Upper lobe of left lung (tissue), 6 donors: ENCODE data around the gene DNER. TPM values are rescaled to one million over a fixed set of nuclear protein-coding genes. Genes with fewer than 3 reads are reported as not detected.
A peak's percentile ranks its signal among the peaks of the same experiment; 100 is the strongest.

Source experiments
- ATAC-seq, 2 donors: fragments of 200-7000 bp; cut with Tn5 transposase; one replicate each; pipeline ENCODE4 v1.9.1; 2022; ENCODE audit warnings: mild to moderate bottlenecking in 2 of 2, moderate library complexity in 2 of 2; ENCODE audit not compliant: low FRiP score in 2 of 2
- DNase-seq, 2 donors: peaks; one replicate each; pipeline ENCODE4 v3.0.0-alpha.2; 2019 to 2020
- H3K27ac ChIP-seq, 4 donors: fragments of 200-600 bp; sonication (generic); one replicate each; pipeline ENCODE4 v1.5.1; 2016 to 2019
- H3K27me3 ChIP-seq, 4 donors: fragments of 200-600 bp; sonication (generic); one replicate each; pipeline ENCODE4 v1.5.1; 2017 to 2019
- H3K36me3 ChIP-seq, 4 donors: fragments of 200-600 bp; sonication (generic); one replicate each; pipeline ENCODE4 v1.5.1; 2016 to 2019
- H3K4me1 ChIP-seq, 4 donors: fragments of 200-600 bp; sonication (generic); one replicate each; pipeline ENCODE4 v1.5.1; 2018 to 2019
- H3K4me3 ChIP-seq, 4 donors: fragments of 200-600 bp; sonication (generic); one replicate each; pipeline ENCODE4 v1.5.1; 2017 to 2019; ENCODE audit warnings: mild to moderate bottlenecking in 2 of 4, moderate library complexity in 1 of 4
- H3K9me3 ChIP-seq, 4 donors: fragments of 200-600 bp; sonication (generic); one replicate each; pipeline ENCODE4 v1.5.1; 2018 to 2019
- CTCF ChIP-seq, 6 experiments: fragments of 450-650 bp in 4 of 6; fragments of 200-600 bp in 2 of 6; sonication (generic) in 2 of 6; IDR thresholded peaks; one replicate each; pipeline ENCODE4 v1.5.1; 2016 to 2019; ENCODE audit warnings: antibody characterized with exemption in 6 of 6
- EP300 ChIP-seq, 4 donors: sonication (generic); formaldehyde crosslinking; IDR thresholded peaks; one replicate each; pipeline ENCODE4 v1.5.1; 2017; ENCODE audit warnings: antibody characterized with exemption in 4 of 4, control low read depth in 2 of 4
- POLR2A ChIP-seq, 4 donors: fragments of 450-650 bp; IDR thresholded peaks; one replicate each; pipeline ENCODE4 v1.5.1; 2016 to 2017; ENCODE audit warnings: antibody characterized with exemption in 4 of 4, mild to moderate bottlenecking in 2 of 4
- POLR2AphosphoS5 ChIP-seq, 2 donors: sonication (generic); formaldehyde crosslinking; IDR thresholded peaks; one replicate each; pipeline ENCODE4 v1.5.1; 2017; ENCODE audit warnings: antibody characterized with exemption in 2 of 2
- WGBS, 2 donors: methylation state at CpG; one replicate each; pipeline ENCODE4 v1.1.5; 2017 to 2018; 5-methylcytosine and 5-hydroxymethylcytosine counted together
- total RNA-seq, 6 donors: library from RNA; depleted of rRNA in 4 of 6; stranded (reverse); fragments of >200 nt in 4 of 6; gene quantifications; one replicate each; pipeline versions ENCODE4 v1.1.0 to v1.2.1, GENCODE V29; 2016 to 2021
- donor health status: DM: no; HTN: no; CAD: no; lungs with moderate emphysema.
- donor health status: DM: no; HTN: yes; CAD: no; lungs with severe emphysema.

Gene DNER
- total RNA-seq, 6 donors from 2014 or later, result 0.31 to 2.1 (median 0.98) TPM

- Histone ChIP-seq H3K9me3 (no peaks in the 10 kb centered on the region), H3K27me3 (no peaks in the 10 kb centered on the region), H3K4me3 (no peak overlapping the region), H3K36me3 (no peaks in the 10 kb centered on the region), H3K4me1 (no peaks in the 10 kb centered on the region), H3K27ac (no peak overlapping the region)
- ATAC-seq, result no peak
- no peak for TF ChIP-seq EP300 (IDR thresholded peaks at IDR 0.05)
- no peak for TF ChIP-seq CTCF (IDR thresholded peaks at IDR 0.05)
- no peak for TF ChIP-seq POLR2AphosphoS5 (IDR thresholded peaks at IDR 0.05)
- no peak for TF ChIP-seq POLR2A (IDR thresholded peaks at IDR 0.05)
- 77 to 81% methylated on average over 4 of the region's 4 CpGs for WGBS, 2 donors
- DNase-seq, result no peak
These were observed 313.0 kb downstream of the DNER start for GRCh38 chr2:229401171-229401865.

- ATAC-seq, result no peak
- TF ChIP-seq POLR2A (IDR thresholded peaks at IDR 0.05) (no peak), EP300 (IDR thresholded peaks at IDR 0.05) (no peak), CTCF (IDR thresholded peaks at IDR 0.05) (no peak), POLR2AphosphoS5 (IDR thresholded peaks at IDR 0.05) (no peak)
- DNase-seq, result no peak
- Histone ChIP-seq H3K4me3 (no peak overlapping the region), H3K36me3 (no peaks in the 10 kb centered on the region), H3K9me3 (no peaks in the 10 kb centered on the region), H3K4me1 (peaks cover 0 to 4% (median 2%) of the 10 kb centered on the region in 4 donors), H3K27ac (no peak overlapping the region), H3K27me3 (no peaks in the 10 kb centered on the region)
- 86 to 95% methylated on average over 4 of the region's 4 CpGs for WGBS, 2 donors
These were observed 320.4 kb downstream of the DNER start for GRCh38 chr2:229393926-229394325.

GRCh38 chr2:229392196-229392595 is 322.2 kb downstream of the DNER start:
- WGBS, 2 donors, result 47 to 56% methylated on average over 2 of the region's 2 CpGs
- H3K4me3 ChIP-seq, result no peak overlapping the region
- peaks cover 0 to 4% (median 2%) of the 10 kb centered on the region in 4 donors for H3K4me1 ChIP-seq
- H3K9me3 ChIP-seq, result no peaks in the 10 kb centered on the region
- H3K27me3 ChIP-seq, result no peaks in the 10 kb centered on the region
- ATAC-seq, result peak in 1 of 2 donors; percentile 59
- DNase-seq, result no peak
- no peak for TF ChIP-seq EP300 (IDR thresholded peaks at IDR 0.05)
- no peak for TF ChIP-seq CTCF (IDR thresholded peaks at IDR 0.05)
- TF ChIP-seq POLR2A (IDR thresholded peaks at IDR 0.05), result no peak
- TF ChIP-seq POLR2AphosphoS5 (IDR thresholded peaks at IDR 0.05), result no peak
- H3K27ac ChIP-seq, result peak overlapping the region in 3 of 4 donors; percentile 15 to 74 (median 45)
- H3K36me3 ChIP-seq, result no peaks in the 10 kb centered on the region

- peaks cover 0 to 5% (median 4%) of the 10 kb centered on the region in 4 donors for H3K9me3 ChIP-seq
- peaks cover 0 to 4% (median 2%) of the 10 kb centered on the region in 4 donors for H3K4me1 ChIP-seq
- peak overlapping the region in 1 of 4 donors; percentile 35 for H3K27ac ChIP-seq
- H3K4me3 ChIP-seq, result no peak overlapping the region
- no peaks in the 10 kb centered on the region for H3K27me3 ChIP-seq
- no peak for ATAC-seq
- WGBS, 2 donors, result 74 to 77% methylated on average over 4 of the region's 4 CpGs
- H3K36me3 ChIP-seq, result no peaks in the 10 kb centered on the region
- DNase-seq, result no peak
- TF ChIP-seq EP300 (IDR thresholded peaks at IDR 0.05), result no peak
- no peak for TF ChIP-seq CTCF (IDR thresholded peaks at IDR 0.05)
- TF ChIP-seq POLR2A (IDR thresholded peaks at IDR 0.05), result no peak
- no peak for TF ChIP-seq POLR2AphosphoS5 (IDR thresholded peaks at IDR 0.05)
These were observed 325.6 kb downstream of the DNER start for GRCh38 chr2:229388731-229389130.

GRCh38 chr2:229387866-229388265 is 326.5 kb downstream of the DNER start:
- Histone ChIP-seq H3K4me3 (no peak overlapping the region), H3K9me3 (peaks cover 0 to 5% (median 4%) of the 10 kb centered on the region in 4 donors), H3K4me1 (peaks cover 0 to 4% (median 2%) of the 10 kb centered on the region in 4 donors), H3K36me3 (no peaks in the 10 kb centered on the region), H3K27me3 (no peaks in the 10 kb centered on the region), H3K27ac (peak overlapping the region in 3 of 4 donors; percentile 19 to 56 (median 50))
- no peak for ATAC-seq
- 76 to 85% methylated on average over 5 of the region's 5 CpGs for WGBS, 2 donors
- DNase-seq, result no peak
- TF ChIP-seq CTCF (IDR thresholded peaks at IDR 0.05), result no peak
- no peak for TF ChIP-seq EP300 (IDR thresholded peaks at IDR 0.05)
- TF ChIP-seq POLR2A (IDR thresholded peaks at IDR 0.05), result no peak
- no peak for TF ChIP-seq POLR2AphosphoS5 (IDR thresholded peaks at IDR 0.05)
